Muscle layer of colon (tissue), 2 donors: ENCODE measurements around the gene MTHFD1.
"Not testable (repeated sequence)": the region's sequence is repeated elsewhere in the genome, so short reads cannot be mapped to it uniquely, and the experiment has no call there.

Experiments used
- H3K27ac ChIP-seq: one replicate; pipeline ENCODE4 v1.7.0; 2013; ENCODE audit warnings: low read depth, mild to moderate bottlenecking, low read length, moderate library complexity
- H3K27me3 ChIP-seq, 2 donors: one replicate each; pipeline ENCODE4 v1.7.0; 2013; ENCODE audit warnings: low read length in 2 of 2, mild to moderate bottlenecking in 2 of 2; ENCODE audit not compliant: insufficient read depth in 2 of 2, control insufficient read depth in 1 of 2
- H3K36me3 ChIP-seq: one replicate; pipeline ENCODE4 v1.7.0; 2013; ENCODE audit warnings: mild to moderate bottlenecking, low read length; ENCODE audit not compliant: insufficient read depth
- H3K4me1 ChIP-seq: one replicate; pipeline ENCODE4 v1.7.0; 2013; ENCODE audit warnings: mild to moderate bottlenecking, low read length; ENCODE audit not compliant: insufficient read depth
- H3K4me3 ChIP-seq, 2 donors: one replicate each; pipeline ENCODE4 v1.7.0; 2013; ENCODE audit warnings: low read length in 2 of 2, low read depth in 1 of 2, mild to moderate bottlenecking in 1 of 2, moderate library complexity in 1 of 2
- H3K9ac ChIP-seq: one replicate; pipeline ENCODE4 v1.7.0; 2013; ENCODE audit warnings: low read length
- H3K9me3 ChIP-seq: one replicate; pipeline ENCODE4 v1.7.0; 2013; ENCODE audit warnings: mild to moderate bottlenecking, low read length
- donor health status: abdominal sarcoma.
- donor health status: Adenocarcinoma of cecum.

Gene MTHFD1

GRCh38 chr14:64387782-64388532 lies at the start of gene MTHFD1:
Gene MTHFD1, plus strand, starts transcription at chr14:64388353. Its CDS starts 75 bp downstream, at chr14:64388428.
- Histone ChIP-seq H3K9me3 (no peaks in the 10 kb centered on the region), H3K4me1 (peaks cover 6% of the 10 kb centered on the region), H3K9ac (peak within 1 kb of the TSS; percentile 63), H3K27ac (peak within 1 kb of the TSS; percentile 86), H3K27me3 (no peaks in the 10 kb centered on the region), H3K4me3 (peak within 1 kb of the TSS; percentile 65 to 92), H3K36me3 (no peaks in the 10 kb centered on the region)

- H3K27me3 ChIP-seq = no peaks in the 10 kb centered on the region
- H3K4me3 ChIP-seq = peak overlapping the region; percentile 70 to 75
- H3K36me3 ChIP-seq = no peaks in the 10 kb centered on the region
- peak overlapping the region; percentile 79 for H3K27ac ChIP-seq
- H3K9ac ChIP-seq = no peak overlapping the region
- no peaks in the 10 kb centered on the region for H3K9me3 ChIP-seq
- H3K4me1 ChIP-seq = peaks cover 5% of the 10 kb centered on the region
Observed at GRCh38 chr14:64338616-64339316, 49.4 kb upstream of the MTHFD1 start.

- Histone ChIP-seq H3K9ac (no peak overlapping the region), H3K27me3 (no peaks in the 10 kb centered on the region), H3K9me3 (no peaks in the 10 kb centered on the region), H3K4me3 (no peak overlapping the region), H3K27ac (no peak overlapping the region), H3K36me3 (no peaks in the 10 kb centered on the region), H3K4me1 (peaks cover 5% of the 10 kb centered on the region)
Observed at GRCh38 chr14:64340560-64341196, 47.5 kb upstream of the MTHFD1 start.

GRCh38 chr14:64347748-64348147 lies 40.4 kb upstream of the MTHFD1 start:
- H3K9me3 ChIP-seq = no peaks in the 10 kb centered on the region
- no peak overlapping the region for H3K9ac ChIP-seq
- no peak overlapping the region for H3K27ac ChIP-seq
- H3K4me3 ChIP-seq = no peak overlapping the region
- H3K27me3 ChIP-seq = no peaks in the 10 kb centered on the region
- no peaks in the 10 kb centered on the region for H3K36me3 ChIP-seq
- no peaks in the 10 kb centered on the region for H3K4me1 ChIP-seq

GRCh38 chr14:64349741-64350490 lies 38.2 kb upstream of the MTHFD1 start:
- no peaks in the 10 kb centered on the region for H3K27me3 ChIP-seq
- no peaks in the 10 kb centered on the region for H3K36me3 ChIP-seq
- no peaks in the 10 kb centered on the region for H3K9me3 ChIP-seq
- no peak overlapping the region for H3K27ac ChIP-seq
- no peak overlapping the region for H3K9ac ChIP-seq
- H3K4me3 ChIP-seq = no peak overlapping the region
- H3K4me1 ChIP-seq = no peaks in the 10 kb centered on the region

- no peaks in the 10 kb centered on the region for H3K27me3 ChIP-seq
- H3K9ac ChIP-seq = no peak overlapping the region
- H3K36me3 ChIP-seq = no peaks in the 10 kb centered on the region
- H3K4me1 ChIP-seq = no peaks in the 10 kb centered on the region
- no peaks in the 10 kb centered on the region for H3K9me3 ChIP-seq
- H3K27ac ChIP-seq = no peak overlapping the region
- no peak overlapping the region for H3K4me3 ChIP-seq
Observed at GRCh38 chr14:64363265-64363846, 24.8 kb upstream of the MTHFD1 start.

- no peaks in the 10 kb centered on the region for H3K27me3 ChIP-seq
- no peak overlapping the region for H3K27ac ChIP-seq
- H3K9ac ChIP-seq = no peak overlapping the region
- no peaks in the 10 kb centered on the region for H3K9me3 ChIP-seq
- no peak overlapping the region for H3K4me3 ChIP-seq
- no peaks in the 10 kb centered on the region for H3K4me1 ChIP-seq
- no peaks in the 10 kb centered on the region for H3K36me3 ChIP-seq
Observed at GRCh38 chr14:64364907-64365306, 23.2 kb upstream of the MTHFD1 start.

GRCh38 chr14:64365358-64365889 lies 22.7 kb upstream of the MTHFD1 start:
- not testable (repeated sequence) for H3K4me3 ChIP-seq, H3K4me1 ChIP-seq

GRCh38 chr14:64369201-64369600 lies 19.0 kb upstream of the MTHFD1 start:
- no peak overlapping the region for H3K27ac ChIP-seq
- H3K9ac ChIP-seq = no peak overlapping the region
- H3K27me3 ChIP-seq = no peaks in the 10 kb centered on the region
- H3K36me3 ChIP-seq = no peaks in the 10 kb centered on the region
- H3K9me3 ChIP-seq = no peaks in the 10 kb centered on the region
- H3K4me3 ChIP-seq = no peak overlapping the region
- H3K4me1 ChIP-seq = no peaks in the 10 kb centered on the region

More at GRCh38 chr14:64365358-64365889, 22.7 kb upstream of the MTHFD1 start:
- not testable (repeated sequence) for H3K27ac ChIP-seq, H3K9ac ChIP-seq, H3K27me3 ChIP-seq, H3K9me3 ChIP-seq, H3K36me3 ChIP-seq

- Histone ChIP-seq H3K27me3 (no peaks in the 10 kb centered on the region), H3K4me3 (peak overlapping the region; percentile 65 to 92), H3K36me3 (no peaks in the 10 kb centered on the region), H3K9me3 (no peaks in the 10 kb centered on the region), H3K4me1 (peaks cover 6% of the 10 kb centered on the region), H3K9ac (peak overlapping the region; percentile 60), H3K27ac (peak overlapping the region; percentile 86)
Observed at GRCh38 chr14:64387232-64387781, 846 bp upstream of the MTHFD1 start.
